NCI-H82 treated with DMSO at 0.1 percent for 48 hours (cell line): ENCODE data around the gene UHRF1.
"Not testable (repeated sequence)": the region's sequence is repeated elsewhere in the genome, so short reads cannot be mapped to it uniquely, and the experiment has no call there.

Experiments
- DNase-seq: peaks from one replicate; lab custom pipeline; 2025; ENCODE audit not compliant: unreplicated experiment; lab: John Stamatoyannopoulos, UW

UHRF1 gene

DNA sequence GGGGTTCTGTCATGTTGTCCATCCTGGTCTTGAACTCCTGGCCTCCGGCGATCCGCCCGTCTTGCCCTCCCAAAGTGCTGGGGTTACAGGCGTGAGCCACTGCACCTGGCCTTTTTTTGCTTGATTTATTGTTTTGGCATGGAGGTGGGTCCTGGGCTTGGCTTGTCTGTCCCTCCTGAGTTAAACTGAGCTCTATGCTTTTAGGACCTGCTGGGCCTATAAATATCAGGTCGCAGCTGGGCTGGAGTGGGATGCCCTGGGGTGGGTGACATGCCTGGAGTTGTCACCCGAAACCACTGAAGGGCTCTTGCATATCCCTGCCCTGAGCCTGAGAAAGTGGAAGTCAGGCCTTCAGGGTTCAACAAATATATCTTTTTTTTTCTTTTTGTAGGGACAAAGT lies 12.2 kb upstream of the UHRF1 start:
- DNase-seq = no peak

DNA sequence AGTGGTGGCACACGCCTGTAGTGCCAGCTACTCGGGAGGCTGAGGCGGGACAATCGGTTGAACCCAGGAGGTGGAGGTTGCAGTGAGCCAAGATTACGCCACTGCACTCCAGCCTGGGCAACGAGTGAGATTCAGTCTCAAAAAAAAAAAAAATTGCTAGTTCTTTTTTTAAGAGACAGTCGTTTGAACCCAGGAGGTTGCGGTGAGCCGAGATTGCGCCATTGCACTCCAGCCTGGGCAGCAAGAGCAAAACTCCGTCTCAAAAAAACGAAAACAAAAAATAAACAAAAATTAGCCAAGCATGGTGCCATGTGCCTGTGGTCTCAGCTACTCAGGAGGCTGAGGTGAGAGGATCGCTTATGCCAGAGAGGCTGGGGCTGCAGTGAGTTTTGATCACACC lies 8.4 kb upstream of the UHRF1 start:
- not testable (repeated sequence) for DNase-seq

DNA sequence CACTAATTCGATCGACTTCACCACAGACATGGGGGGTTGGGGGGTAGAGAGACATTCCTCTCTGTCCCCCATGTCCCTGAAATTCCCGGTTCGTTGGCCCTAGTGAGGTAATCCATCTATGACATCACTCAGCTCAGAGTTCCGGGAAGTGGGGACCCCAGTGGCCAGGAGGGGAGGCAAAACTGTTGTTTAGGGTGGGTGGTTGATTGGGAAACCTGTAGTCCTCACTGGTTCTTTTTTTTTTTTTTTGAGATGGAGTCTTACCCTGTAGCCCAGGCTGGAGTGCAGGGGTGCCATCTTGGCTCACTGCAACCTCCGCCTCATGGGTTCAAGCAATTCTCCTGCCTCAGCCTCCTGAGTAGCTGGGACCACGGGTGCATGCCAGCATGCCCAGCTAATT lies 6.5 kb upstream of the UHRF1 start, which contains the start of gene ARRDC5:
ARRDC5 (minus strand) TSS at position 101 of the 400 bp plus-strand sequence; CDS start at position 30, 71 bp downstream.
- no peak for DNase-seq

DNA sequence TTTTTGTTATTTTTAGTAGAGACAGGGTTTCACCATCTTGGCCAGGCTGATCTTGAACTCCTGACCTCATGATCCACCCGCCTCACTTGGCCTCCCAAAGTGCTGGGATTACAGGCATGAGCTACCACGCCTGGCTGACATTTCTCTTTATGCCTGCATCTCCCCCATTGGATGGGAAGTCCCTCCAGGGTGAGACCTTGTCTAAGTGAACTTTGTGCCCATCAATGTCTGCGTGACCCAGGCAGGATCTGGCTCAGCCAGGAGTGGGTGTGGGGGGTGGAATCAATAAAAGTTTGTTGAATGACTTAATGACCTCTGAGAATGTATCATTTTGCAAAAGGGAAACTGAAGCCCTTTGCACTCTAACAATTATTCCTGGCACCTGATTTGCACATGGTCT lies 4.8 kb upstream of the UHRF1 start:
- DNase-seq = no peak

GRCh38 chr19:4906963-4907362 lies 2.3 kb upstream of the UHRF1 start:
- no peak for DNase-seq

DNA sequence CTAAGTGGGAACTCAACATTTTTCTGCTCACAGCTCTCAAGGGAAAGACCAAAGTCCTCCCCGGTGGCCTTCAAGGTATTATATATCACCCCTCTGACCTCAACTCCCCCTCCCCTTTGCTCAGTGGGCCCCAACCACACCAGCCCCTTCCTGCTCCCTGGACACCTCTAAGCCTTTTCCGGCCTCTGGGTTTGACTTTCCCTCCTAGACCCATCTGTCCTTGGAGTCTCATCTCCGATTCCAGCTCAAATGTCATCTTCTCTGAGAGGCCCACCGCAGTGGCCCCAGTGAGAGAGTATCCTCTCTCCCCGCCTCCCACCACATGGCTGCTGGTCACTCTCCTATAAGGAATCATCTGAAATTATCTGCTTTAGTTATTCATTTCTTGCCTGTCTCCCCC lies 941 bp upstream of the UHRF1 start:
- no peak for DNase-seq

DNA sequence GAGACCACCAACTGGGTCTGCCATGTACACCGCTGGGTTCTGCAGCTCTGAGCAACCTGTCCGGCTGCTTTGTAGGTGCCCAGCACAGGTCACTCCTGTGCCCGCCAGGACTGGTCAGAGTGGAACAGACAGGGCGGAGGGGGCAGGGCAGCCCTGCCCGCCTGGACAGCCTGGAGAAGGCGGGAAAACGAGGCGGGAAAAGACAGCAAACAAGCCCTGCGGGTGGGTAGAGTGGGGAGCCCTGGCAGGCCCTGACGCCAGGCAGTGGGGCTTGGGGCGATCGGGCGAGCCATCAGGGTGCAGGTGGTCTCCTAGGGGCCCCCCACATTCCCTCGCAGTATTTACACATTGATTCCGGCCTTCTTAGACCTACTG lies 533 bp upstream of the UHRF1 start:
- DNase-seq = no peak

GRCh38 chr19:4909897-4910593 lies 744 bp downstream of the UHRF1 start:
- DNase-seq = peak; percentile 69

- no peak for DNase-seq
Observed at GRCh38 chr19:4910594-4911281, 1.4 kb downstream of the UHRF1 start.

DNA sequence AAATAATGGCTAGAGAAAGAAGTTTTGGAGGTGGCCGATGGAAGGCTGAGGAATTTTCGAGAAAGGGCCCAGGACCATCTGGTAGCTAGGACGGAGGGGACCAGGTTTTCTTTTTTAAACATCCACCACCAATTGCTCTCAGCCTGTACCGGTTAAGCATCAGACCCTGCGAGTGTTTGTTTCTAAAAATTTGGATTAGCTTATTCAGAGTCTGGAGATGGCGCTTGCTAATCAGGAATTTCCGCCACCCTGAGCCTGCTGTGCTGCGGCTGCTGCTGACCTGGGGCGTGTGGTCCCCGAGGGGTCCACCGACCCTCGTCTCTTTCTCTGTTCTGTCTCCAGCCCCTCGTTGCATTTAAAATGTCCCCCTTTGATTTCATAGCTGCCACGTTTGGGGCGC lies 2.0 kb downstream of the UHRF1 start:
- DNase-seq = no peak

DNA sequence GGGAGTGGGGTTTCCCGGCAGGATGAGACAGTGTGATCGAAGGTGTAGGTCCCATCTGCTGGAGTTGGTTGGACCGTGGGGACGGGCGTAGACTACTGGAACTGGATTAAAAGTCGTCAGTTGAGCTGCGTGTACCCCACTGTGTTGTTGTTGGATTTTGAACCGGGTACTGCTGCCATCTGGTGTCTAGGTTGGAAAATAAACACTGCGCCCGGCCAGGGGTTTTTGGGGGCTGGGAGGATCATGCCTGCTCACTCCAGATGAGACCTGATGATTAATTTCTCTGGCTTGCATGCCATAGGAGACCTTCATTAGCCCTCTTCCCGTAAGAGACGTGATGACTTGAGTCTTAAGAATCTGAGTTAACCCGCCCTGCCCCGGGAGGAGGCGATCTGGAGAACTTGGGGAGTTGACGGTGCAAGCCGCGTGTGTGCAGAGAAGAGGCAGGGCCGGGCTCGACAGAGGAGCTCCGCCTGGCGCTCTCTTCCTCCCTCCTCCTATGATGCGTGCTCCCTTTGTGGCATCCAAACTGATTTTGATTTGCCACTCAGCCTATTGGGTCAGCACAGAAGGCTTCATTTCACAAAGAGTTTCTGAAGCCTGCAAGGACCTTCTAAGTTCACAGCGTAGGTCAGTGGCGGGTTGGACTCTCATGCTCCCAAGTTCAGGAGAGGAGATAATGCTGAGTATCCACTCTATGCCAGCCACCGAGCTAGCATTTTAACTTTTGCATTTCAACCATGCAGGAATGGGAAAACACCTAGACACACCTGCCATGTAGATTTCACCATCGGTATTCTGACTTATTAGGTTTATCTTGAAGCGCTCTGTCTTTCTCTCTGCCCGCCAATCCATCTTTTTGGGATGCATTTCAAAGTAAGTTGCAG lies 2.7 kb downstream of the UHRF1 start:
- peak; percentile 21 for DNase-seq

DNA sequence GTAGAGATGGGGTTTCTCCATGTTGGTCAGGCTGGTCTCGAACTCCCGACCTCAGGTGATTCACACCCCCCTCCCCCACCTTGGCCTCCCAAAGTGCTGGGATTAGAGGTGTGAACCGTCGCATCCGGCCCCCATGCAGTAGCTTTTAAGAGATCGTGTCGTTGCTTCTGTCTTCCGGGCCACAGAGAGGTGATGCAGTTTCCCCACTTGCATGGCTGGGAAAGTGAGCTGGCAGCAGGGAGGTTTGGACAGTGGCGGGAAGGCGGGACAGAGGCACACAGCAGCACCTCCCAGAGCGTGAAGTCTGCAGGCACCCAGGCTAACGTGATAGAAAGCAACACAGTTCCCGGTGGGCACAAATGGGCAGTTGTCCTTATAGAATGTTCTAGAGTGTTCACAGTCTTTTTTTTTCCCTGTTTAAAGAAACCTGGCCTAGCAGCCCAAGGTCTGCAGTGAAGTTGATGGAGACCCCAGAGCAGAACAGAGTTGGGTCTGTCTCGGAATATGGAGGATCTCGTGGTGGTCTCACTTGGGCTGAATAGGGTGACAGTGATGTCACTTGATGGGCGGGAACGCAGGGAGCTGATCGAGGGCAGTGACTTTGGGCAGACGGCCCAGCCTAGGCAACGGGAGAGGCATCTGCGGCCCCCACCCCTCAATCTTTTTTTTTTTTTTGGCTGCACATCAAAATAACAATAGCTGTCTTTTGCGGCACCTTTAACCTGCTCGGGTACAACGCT lies 4.9 kb downstream of the UHRF1 start:
- no peak for DNase-seq

- no peak for DNase-seq
Observed at GRCh38 chr19:4914736-4915501, 5.6 kb downstream of the UHRF1 start.

- DNase-seq = no peak
Observed at GRCh38 chr19:4916292-4917082, 7.2 kb downstream of the UHRF1 start.

- DNase-seq = no peak
Observed at GRCh38 chr19:4922530-4923275, 13.4 kb downstream of the UHRF1 start.

- no peak for DNase-seq
Observed at GRCh38 chr19:4923276-4923747, 14.0 kb downstream of the UHRF1 start.

DNA sequence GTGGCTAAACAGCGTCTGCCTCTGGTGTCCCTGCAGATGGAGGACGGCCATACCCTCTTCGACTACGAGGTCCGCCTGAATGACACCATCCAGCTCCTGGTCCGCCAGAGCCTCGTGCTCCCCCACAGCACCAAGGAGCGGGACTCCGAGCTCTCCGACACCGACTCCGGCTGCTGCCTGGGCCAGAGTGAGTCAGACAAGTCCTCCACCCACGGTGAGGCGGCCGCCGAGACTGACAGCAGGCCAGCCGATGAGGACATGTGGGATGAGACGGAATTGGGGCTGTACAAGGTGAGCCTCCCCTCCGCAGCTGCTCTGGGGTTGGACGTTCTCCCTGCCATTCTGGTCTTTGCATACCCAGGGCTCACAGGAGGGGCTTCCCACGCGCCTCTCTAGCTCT lies 19.9 kb downstream of the UHRF1 start:
- DNase-seq = no peak

DNA sequence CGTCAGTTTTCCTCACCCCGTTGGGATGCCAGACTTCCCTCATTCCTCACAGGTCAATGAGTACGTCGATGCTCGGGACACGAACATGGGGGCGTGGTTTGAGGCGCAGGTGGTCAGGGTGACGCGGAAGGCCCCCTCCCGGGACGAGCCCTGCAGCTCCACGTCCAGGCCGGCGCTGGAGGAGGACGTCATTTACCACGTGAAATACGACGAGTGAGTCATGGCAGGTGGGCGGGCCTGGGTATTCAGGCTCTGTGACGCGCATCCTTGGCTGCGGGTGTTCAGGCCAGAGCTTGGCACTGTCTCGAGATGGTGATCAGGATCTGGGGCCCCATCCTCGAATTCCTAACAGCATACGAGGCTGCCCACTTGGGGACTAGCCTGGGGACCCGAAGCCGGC lies 21.4 kb downstream of the UHRF1 start:
- DNase-seq = no peak

DNA sequence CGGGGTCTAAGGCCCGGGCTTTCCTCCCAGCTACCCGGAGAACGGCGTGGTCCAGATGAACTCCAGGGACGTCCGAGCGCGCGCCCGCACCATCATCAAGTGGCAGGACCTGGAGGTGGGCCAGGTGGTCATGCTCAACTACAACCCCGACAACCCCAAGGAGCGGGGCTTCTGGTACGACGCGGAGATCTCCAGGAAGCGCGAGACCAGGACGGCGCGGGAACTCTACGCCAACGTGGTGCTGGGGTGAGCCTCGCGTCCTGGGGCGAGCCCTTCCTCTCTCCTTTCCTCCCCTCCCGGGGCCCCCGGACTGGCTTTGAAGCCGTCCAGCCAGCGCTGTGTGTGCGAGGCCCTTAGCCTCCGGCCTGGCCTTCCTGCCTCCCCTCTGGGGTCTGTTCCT lies 23.4 kb downstream of the UHRF1 start:
- DNase-seq = no peak
